ENCODE data around the gene NID1.
"Not testable (repeated sequence)": the region's sequence is repeated elsewhere in the genome, so short reads cannot be mapped to it uniquely, and the experiment has no call there.

NID1 gene

DNA sequence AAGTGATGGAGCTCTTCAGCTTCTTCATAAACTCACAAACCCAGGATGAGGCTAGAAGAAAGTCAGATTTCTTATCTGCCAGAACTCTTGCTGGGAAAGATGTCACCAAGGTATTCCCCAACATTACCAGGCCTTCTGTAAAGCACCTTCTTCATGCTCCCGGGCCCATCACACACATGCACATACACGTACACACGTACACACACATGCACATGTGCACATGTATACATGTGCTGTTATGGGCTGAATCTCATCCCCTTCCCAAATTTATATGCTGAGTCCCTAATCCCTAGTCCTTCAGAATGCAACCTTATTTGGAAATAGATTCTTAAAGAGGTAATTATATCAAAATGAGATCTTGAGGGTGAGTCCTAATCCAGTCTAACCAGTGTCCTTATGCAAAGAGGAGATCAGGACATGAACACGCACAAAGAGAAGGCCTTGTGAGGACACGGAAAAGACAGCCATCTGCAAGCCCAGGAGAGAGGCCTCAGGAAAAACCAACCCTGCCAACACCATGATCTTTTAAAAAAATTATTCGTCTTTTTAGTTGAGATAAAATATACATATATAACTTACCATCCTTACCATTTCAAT, 121.8 kb downstream of the NID1 start:
- in situ Hi-C loops (cut with HindIII; ENCODE audit: low sequenced_read_pairs) = no loop called here

DNA sequence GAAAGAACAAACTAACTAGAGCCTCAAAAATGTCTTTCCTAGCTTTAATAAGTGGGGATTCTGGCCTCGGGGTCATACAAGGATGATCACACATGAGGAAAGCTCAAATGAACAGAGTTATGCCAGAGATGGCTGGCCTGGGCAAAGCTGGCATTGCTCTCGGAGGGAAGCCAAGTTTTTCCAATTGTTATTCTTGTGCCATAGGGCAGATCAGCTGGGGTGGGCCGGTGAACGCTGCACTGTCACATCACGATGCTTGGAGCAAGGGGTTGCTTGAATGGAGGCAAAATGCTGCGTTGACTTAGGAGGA, 122.3 kb downstream of the NID1 start:
- in situ Hi-C loops (cut with HindIII; ENCODE audit: low sequenced_read_pairs) = no loop called here

DNA sequence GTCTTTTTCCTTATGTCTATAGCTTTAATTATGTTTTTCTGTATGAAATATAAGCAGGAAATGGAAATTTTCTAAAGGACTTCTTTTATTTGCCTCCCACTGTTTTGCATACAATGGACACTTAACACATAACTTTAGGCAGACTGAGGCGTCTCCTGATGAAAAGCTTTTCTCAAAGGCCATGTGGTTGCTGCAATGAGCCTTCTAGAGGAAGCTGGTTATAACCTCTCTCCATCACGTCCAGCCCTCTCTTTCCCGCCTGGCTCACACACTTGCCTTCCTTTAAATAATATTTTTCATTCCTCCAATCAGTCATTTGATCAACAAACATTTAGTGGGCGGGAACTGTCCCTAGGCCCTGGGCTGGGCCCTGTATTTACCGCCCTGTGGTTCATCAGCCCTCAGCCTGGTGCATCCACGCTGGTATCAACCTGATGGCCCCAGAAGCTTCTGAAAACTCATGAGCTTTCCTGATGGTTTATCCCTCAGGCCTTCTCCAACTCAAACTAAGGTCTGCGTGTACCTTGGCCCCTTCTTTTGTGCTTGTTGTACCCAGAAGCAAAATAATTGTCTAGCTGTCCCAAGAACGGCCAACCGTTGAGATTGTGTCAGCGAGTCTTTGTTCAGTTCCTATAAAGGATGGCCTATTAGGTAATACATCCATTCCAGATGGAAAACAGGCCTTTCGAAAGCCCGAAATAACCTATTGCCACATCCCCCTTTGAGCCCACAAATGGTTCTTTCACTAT, 122.8 kb downstream of the NID1 start:
- in situ Hi-C loops (cut with HindIII; ENCODE audit: low sequenced_read_pairs) = no loop called here

DNA sequence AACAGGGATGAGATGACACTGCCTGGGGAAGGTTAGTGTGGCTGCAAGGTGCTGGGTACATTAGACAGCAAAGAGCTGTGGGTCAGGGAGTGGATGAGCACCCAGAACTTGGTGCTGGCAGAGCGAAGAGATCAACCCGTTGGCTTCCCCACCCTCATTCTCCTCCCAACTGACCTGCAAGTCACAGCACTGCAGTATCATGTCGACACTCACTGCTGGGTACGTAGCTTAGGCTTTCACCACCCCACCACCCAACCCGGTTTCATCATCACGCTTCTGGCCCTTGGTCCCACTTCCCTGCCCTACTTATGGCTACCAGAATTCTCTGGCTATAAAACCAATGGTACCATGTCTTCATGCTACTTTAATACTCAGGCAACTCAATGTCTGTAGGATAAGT, 124.6 kb downstream of the NID1 start:
- in situ Hi-C loops (cut with HindIII; ENCODE audit: low sequenced_read_pairs) = no loop called here

DNA sequence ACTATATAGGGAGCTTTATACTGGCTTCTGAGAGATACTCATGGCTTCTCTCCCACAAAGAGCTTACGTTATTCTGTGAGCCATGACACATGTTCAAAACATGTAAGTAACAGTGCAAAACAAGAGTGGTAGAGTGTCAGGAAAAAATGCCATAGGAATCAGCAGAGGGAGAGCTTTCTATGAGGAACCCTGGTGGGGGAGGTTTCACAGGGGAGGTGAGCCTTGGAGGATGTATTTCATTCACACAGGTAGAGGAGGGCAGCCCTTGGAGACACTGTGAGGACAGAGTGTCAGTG, 125.5 kb downstream of the NID1 start:
- in situ Hi-C loops (cut with HindIII; ENCODE audit: low sequenced_read_pairs) = no loop called here

DNA sequence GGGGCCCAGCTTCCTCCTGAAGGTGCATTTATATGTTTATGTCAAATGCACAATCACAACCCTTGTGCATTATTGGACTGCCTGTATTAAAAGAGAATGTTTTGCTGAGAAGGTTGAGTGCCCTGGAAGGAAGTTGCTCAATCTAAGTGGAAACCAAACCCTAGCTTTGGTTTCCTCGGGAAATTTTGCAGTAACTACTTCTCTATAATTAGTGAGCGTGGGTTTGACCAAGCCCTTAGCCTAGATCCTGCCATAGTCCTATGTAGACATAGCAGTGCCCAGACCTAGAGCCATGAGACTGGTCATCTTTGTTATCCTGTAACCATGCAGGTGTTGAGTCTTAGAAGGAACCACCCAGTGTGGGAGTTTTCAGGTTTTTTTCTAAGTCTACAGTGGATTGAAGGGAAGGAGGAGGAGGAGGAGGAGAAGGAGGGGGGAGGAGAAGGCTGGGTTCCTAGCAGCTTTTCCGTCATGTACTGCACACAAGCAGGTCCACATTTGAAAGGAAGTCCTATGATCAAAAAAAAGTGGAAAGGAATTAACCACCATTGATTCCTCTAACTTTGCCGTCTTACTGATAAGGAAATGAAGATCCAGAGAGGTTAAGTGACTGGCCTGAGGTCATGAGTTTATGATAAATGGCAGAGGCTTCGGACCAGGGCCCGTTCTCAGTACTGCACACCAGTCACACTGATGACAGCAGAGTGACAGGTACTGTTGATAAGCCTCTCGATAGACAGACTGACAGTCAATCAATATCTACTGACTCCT, 126.0 kb downstream of the NID1 start:
- in situ Hi-C loops (cut with HindIII; ENCODE audit: low sequenced_read_pairs) = no loop called here

DNA sequence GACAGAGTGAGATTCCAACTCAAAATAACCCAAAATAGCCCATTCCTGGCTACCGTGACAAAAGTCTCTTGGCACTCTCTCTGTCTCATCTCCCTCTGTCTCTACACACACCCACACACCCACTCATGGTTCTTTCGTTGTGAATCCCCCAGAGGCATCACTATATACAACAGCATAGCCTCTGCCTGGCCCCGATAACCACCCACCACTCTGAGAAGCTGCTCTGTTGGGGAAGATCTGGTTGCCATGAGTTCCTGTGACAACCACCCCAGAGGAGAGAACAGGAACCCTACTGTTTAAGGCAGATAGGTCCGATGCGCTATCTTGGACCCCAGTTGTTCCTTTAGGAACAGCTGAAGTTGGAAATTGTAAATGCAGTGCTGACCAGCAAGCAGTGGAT, 127.8 kb downstream of the NID1 start:
- in situ Hi-C loops (cut with HindIII; ENCODE audit: low sequenced_read_pairs) = no loop called here

DNA sequence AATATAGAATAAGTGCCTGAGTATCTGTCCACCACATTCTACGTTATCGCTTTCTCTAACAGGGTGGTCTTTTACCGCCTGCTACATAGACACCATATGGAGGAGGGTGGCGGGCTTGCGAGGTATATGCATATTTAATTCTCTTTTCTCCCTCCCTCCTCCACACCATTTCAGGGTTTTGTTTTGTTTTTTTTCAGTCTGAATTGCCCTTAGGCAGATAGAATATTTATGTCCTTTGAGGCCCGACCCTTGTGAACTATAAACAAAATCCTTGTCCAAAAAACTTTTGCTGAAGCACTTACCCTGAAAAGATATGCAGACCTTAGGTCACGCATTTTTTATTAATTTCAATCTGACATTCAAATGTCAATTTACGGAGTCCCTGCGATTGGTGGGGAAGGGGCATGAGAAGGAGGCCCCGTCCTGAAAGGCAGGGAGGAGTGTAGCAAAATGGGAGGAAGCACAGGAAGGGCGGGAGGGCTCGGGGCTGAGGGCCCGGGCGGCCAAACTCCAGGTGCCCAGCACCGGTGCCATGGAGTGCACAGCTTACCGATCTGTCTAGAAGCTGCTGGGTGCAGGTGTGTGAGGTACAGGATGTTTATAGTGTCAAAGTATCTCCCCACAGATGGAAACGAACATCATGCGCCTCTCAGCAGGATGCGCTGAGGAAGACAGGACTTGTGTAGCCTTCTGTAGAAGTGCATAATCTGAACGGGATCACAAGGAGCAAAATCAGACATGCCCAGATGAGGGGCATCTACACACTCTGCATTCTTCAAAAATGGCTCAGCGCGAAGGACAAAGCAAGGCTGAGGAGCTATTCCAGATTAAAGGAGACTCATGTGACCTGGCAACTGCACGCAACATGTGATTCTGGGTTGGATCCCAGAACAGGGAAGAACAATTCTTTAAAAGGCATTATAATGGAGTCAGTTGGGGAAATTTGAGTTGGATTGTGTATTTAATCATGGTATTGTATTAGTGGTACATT, 129.4 kb downstream of the NID1 start:
- in situ Hi-C loops (cut with HindIII; ENCODE audit: low sequenced_read_pairs) = no loop called here

DNA sequence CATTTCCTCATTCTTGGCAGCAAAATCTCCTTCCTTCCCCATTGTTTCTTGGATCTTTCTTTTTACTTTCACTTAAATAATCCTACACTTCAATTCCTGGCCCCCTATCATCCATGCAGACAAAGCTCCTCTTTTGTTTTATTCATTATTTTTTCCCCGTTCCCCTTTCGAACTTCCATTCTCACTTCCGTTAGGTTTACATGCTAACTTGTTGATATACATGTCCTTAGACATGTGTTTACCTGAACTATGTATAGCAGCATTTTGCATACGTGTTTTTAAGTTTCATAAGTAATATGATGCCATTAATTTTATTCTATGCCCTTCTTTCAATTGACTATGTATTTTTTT, 131.1 kb downstream of the NID1 start:
- in situ Hi-C loops (cut with HindIII; ENCODE audit: low sequenced_read_pairs) = loop anchor here (5.0 kb wide), 2 partner anchors 39 to 91 kb away; no protein-coding TSS in a partner anchor

DNA sequence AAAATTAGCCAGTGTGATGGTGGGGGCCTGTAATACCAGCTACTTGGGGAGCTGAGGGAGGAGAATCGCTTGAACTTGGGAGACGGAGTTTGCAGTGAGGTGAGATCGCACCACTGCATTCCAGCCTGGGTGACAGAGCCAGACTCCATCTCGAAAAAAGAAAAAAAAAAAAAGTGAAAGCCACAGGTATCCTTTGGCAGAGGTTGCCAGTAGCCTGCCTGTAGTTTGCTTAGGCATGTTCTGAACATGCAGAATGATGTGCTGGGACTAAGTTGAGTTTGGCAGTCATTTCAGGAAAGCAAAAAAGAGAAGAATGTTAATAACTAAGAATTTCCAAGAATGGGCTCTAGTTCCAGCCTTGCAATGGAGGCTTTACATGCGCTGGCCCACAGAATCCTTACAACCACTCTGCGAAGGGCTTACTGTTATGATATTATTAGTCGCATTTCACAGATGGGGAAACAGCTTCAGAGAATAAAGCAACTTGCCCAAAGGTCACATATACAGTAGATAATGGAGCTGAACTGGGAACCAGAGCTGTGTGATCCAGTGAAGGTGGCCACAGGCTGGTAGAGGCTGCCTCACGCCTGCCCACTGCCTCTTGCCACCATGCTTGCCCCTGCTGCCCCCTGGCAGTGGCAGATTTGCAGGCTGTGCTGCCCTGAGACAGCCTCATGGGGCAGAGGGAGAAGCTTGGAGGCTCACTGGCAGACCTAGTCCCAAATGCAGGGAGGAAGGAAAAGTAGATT, 131.7 kb downstream of the NID1 start:
- in situ Hi-C loops (cut with HindIII; ENCODE audit: low sequenced_read_pairs) = loop anchor here (5.0 kb wide), 2 partner anchors 39 to 91 kb away; no protein-coding TSS in a partner anchor

DNA sequence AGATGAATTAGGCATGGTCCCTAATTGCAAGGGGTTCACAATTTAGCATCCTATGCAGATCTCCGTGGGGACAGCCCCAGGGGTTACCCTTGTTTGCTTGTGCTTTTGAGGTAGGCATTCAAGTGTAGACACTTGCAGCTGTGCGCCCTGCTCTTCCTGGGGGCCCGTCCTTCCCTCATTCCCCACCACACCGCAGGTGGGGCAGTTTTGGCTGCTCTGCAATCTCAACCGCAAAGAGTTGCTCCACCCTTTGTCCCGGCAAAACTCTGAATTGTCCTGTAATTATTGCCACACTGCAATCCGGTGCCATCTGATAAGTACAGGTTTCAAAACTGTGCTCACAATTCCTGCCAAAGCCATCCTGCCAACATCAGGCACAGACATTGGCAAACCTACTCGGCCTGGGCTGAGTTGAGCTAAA, 132.8 kb downstream of the NID1 start:
- in situ Hi-C loops (cut with HindIII; ENCODE audit: low sequenced_read_pairs) = loop anchor here (5.0 kb wide), 2 partner anchors 40 to 90 kb away; no protein-coding TSS in a partner anchor

DNA sequence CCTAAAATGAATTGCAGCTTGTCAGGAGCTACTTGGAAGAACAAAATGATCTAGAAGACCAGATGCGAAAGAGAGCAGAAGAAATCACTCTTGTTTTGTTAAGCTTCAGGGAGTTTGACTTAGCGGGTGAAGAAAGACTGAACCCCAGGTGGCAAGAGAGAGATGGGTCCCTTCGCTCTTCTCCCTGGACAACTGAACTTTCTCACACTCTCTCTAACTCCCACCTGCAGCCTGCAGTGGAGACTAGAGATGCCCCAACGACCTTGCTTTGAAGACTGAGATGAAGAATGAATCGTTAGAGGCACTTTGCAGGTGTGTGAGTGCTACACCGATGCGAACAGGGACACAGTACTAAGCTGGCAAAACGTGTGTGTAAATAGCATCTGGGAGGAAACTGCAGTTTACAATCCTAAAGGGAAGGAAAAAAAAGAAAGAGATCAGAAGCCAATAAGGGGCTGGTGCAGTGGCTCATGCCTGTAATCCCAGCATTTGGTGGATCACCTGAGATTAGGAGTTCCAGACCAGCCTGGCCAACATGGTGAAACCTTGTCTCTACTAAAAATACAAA, 133.6 kb downstream of the NID1 start:
- in situ Hi-C loops (cut with HindIII; ENCODE audit: low sequenced_read_pairs) = loop anchor here (5.0 kb wide), 2 partner anchors 41 to 89 kb away; no protein-coding TSS in a partner anchor

DNA sequence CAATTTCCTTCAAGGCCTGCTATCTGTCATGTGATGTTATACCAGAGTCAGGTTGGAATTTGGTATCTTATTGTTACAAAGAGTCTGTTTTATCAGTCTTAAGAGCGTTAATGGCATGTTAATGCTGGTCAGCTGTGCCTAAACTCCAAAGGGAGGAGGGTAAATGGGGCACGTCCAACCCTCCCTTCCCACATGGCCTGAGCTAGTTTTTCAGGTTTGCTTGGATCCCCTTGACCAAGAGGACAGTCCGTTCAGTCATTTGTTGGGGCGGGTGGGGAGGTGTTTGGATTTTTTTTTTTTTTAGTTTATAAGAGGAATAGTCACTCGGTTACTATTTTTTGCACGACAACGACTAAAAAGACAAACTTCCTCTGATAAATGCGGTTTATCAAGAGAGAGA, 134.3 kb downstream of the NID1 start:
- in situ Hi-C loops (cut with HindIII; ENCODE audit: low sequenced_read_pairs) = loop anchor here (5.0 kb wide), 2 partner anchors 42 to 88 kb away; no protein-coding TSS in a partner anchor

DNA sequence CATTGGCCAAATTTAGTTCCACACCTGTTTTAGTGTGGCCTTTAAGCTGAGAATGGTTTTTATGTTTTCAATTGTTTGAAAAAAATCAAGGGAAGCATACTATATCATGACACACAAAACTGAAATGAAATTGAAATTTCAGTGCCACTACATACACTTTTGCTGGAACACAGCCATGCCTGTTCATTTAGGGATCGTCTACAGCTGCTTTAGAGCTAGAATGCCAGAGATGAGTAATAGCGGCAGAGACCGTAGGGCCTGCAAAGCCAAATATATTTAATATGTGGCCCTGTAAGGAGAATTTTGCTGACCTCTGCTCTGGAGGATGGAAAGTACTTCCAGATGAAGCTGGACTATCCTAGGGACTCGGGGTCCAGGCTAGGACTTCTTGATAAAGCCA, 135.7 kb downstream of the NID1 start:
- in situ Hi-C loops (cut with HindIII; ENCODE audit: low sequenced_read_pairs) = no loop called here

DNA sequence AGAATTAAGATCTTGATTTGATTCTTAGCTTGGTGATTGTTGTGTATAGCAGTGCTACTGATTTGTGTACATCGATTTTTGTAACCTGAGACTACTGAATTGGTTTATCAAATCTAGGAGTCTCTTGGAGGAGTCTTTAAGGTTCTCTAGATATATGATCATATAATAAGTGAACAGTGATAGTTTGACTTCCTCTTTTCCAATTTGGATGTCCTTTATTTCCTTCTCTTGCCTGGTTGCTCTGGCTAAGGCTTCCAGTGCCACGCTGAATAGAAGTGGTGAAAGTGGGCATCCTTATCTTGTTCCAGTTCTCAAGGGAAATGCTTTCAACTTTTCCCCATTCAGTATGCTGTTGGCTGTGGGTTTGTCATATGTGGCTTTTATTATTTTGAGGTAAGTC, 136.7 kb downstream of the NID1 start:
- in situ Hi-C loops (cut with HindIII; ENCODE audit: low sequenced_read_pairs) = no loop called here

DNA sequence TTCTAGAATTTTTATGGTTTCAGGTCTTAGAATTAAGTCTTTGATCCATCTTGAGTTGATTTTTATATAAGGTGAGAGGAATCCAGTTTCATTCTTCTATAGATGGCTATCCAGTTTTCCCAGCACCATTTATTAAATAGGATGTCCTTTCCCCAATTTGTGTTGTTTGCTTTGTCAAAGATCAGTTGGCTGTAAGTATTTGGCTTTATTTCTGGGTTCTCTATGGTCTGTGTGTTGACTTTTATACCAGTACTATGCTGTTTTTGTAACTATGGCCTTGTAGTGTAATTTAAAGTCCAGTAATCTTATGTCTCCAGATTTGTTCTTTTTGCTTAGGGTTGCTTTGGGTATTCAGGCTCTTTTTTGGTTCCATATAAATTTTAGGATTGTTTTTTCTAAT, 137.3 kb downstream of the NID1 start:
- in situ Hi-C loops (cut with HindIII; ENCODE audit: low sequenced_read_pairs) = not testable (repeated sequence)

Measured in endothelial cell of hepatic sinusoid (primary cell).